VCaP (cell line): ENCODE data around the gene FUZ.
A peak's percentile ranks its signal among the peaks of the same experiment; 100 is the strongest.

ENCODE experiments used
- H3K27ac ChIP-seq: fragments of 450-650 bp; 2 replicates; pipeline ENCODE4 v1.5.1; 2017
- TF ChIP-seq, protein P1 (sequence below): fragments of 450-650 bp; conservative IDR thresholded peaks from 2 replicates; pipeline ENCODE4 v1.5.1; 2017; ENCODE audit warnings: mild to moderate bottlenecking, moderate library complexity

The FUZ gene

DNA sequence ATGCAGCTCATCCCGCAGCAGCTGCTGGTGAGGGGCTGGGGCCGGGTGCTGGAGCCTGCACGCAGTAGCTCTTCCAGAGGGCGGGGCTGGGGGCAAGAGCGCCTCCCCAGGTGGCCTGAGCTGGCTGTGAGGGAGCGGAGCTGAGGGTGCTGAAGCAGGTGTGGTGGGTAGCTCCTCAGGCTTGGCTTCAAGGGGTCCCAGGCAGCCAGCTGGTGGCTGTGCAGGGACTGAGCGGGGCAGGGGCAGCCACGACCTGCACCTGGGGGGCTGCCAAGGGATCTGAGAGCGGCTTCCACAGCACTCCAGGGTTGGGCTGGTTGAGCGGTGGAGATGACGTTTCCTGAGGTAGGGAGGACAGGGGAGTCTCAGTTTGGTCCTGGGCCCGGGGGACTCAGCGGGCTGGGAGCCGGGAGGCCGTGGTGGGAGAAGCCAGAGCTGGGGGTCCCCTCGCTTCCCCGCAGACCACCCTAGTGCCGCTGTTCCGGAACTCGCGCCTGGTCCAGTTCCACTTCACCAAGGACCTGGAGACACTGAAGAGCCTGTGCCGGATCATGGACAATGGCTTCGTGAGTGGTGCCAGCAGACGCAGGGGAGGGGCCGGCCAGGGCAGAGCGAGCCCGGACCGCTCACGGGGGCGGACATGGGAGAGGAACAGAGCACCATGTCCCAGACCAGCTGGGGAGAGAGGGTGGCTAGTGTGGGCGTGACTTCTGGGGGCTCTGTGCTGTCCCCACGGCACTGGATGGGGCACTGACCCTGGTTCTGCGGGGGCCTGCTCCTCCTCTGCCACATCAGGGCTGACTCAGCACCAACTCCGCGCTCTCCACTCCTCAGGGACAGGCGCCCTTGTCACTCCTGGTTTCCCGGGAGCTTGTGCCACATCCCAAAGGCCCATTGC lies 45.2 kb upstream of the FUZ start:
- TF ChIP-seq, protein P1, sequence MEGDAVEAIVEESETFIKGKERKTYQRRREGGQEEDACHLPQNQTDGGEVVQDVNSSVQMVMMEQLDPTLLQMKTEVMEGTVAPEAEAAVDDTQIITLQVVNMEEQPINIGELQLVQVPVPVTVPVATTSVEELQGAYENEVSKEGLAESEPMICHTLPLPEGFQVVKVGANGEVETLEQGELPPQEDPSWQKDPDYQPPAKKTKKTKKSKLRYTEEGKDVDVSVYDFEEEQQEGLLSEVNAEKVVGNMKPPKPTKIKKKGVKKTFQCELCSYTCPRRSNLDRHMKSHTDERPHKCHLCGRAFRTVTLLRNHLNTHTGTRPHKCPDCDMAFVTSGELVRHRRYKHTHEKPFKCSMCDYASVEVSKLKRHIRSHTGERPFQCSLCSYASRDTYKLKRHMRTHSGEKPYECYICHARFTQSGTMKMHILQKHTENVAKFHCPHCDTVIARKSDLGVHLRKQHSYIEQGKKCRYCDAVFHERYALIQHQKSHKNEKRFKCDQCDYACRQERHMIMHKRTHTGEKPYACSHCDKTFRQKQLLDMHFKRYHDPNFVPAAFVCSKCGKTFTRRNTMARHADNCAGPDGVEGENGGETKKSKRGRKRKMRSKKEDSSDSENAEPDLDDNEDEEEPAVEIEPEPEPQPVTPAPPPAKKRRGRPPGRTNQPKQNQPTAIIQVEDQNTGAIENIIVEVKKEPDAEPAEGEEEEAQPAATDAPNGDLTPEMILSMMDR, result no peak
- H3K27ac ChIP-seq, result peak overlapping the region; percentile 33; the same call in 1 of the 2 replicates

DNA sequence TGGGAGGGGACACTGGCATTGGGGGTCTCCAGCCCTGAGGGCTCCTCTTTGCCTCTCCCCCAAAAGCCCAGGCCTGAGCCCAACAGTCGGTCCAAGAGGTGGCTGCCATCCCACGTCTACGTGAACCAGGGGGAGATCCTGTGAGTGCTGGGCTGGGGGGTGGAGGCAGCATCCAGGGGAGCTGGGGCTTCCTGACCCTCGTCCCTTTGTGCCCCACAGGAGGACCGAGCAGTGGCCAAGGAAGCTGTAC lies 44.7 kb upstream of the FUZ start:
- peak overlapping the region; percentile 33 for H3K27ac ChIP-seq
- TF ChIP-seq, protein P1, result no peak

DNA sequence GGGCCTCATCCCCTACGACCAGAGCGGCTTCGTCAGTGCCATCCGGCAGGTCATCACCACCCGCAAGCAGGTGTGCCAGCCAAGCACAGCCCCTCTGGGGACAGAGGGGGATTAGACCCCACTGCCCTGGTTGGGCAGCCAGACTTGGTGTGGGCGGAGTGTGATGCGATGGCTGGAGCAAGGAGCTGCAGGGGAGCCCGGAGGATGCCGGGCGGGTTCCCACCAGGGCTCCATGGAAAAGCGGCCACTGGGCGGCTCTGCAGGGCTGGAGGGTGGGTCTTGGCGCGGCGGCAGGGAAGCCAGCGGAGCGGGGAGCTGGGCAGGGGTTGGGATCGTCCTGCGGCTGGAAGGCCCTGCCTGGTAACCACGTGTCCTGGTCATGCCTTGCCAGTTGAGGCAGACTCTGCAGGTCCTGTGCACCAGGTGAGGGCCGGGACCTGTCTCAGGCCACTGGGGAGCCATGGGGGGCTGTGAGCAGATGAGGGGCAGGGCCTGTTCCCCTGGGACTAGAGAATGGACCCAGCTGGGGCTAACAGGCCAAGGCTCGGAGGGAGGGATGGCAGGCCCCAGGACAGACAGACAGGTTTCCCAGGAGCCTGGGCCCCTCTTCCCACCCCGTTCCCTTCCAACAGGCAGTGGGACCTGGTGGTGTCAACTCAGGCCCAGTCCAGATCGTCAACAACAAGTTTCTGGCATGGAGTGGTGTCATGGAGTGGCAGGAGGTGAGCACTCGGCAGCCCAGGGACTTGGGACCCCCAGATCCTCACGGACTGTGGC lies 44.2 kb upstream of the FUZ start:
- TF ChIP-seq, protein P1, result no peak
- H3K27ac ChIP-seq, result peak overlapping the region; percentile 33

DNA sequence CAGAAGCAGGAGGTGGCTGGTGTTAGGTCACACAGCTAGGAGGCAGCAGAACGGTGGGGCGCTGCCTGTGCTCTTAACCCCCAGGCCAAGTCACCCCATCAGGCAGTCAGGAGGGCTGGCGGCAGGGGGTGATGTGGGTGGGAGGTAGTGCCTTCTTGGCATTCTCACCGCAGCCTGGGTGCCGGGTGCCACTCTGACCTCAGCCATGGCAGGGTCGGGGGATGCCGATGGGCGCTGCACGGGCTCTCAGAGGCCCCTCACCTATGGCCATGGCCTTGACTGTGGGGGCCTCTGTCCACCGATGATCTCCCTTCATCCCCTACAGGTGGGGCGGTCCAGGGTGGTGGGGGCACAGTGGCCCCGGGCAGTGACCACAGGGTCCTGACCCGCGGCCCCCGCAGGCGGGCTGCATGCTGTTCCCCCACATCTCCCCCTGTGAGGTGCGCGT lies 43.5 kb upstream of the FUZ start:
- TF ChIP-seq, protein P1, result no peak
- peak overlapping the region; percentile 99 for H3K27ac ChIP-seq

DNA sequence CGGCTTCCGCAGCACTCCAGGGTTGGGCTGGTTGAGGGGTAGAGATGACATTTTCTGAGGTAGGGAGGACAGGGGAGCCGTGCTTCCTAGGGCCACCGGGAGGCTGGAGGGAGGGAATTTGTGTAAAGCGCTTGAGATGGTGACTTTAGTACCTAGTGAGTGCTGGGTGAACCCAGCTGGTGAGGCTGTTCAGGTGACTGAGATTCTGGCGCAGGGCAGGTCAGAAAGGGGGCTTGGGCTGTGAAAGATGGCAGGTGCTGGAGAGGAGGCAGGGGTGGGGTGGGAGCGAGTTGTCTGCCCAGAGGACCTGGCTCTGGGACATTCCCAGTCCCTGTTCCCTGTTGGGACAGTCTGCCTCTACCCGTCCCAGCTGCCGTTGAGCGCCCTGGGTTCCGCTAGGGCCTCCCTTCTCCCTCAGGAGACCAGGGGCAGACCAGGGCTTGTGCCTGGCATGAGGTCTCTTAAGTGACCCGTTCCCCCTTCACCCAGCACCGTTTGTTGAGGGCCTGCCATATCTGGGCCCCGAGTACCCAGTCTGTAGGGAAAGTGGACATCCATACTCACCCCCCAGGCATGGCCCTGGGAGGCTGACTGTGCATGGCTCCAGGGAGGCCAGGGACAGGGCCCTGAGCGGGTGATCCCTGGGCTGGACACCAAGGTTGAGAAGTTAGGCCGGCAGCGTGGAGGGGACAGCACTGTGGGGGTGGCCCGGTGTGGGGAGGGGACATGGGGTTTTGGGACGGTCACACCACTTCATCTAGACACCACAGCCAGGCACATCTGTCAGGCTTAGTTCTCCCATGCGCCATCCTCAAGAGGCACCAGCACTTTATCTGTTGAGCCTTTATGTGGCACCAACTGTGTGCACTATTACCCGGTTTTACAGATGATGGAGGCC lies 42.8 kb upstream of the FUZ start:
- TF ChIP-seq, protein P1, result no peak
- H3K27ac ChIP-seq, result peak overlapping the region; percentile 99

DNA sequence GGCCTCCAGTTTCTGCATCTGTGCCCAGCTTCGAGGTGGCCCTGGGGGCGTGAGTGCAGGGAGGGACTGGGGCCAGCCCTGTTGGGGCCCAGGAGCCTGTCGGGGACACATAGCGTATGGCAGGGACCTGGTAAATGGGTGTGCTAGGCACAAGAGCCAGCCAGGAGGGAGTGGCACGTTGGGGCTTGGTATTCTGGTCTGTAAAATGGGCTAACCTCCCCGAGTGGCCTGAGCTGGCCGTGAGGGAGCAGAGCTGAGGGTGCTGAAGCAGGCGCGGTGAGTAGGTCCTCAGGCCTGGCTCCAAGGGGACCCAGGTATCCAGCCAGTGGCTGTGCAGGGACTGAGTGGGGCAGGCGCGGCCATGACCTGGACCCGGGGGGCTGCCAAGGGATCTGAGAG lies 42.2 kb upstream of the FUZ start:
- H3K27ac ChIP-seq, result peak overlapping the region; percentile 99

More for the DNA sequence above, 42.2 kb upstream of the FUZ start:
- TF ChIP-seq, protein P1, result no peak
